Measurements from ENCODE around the gene DIDO1.

- no peak for TF ChIP-seq CTCF (IDR thresholded peaks at IDR 0.05)
- no peak for TF ChIP-seq POLR2A (IDR thresholded peaks at IDR 0.05)
Measured at GRCh38 chr20:62878244-62879038, 47.9 kb downstream of the DIDO1 start.
